ENCODE results near the gene VSIG10L. TPM values are rescaled to one million over a fixed set of nuclear protein-coding genes. Genes with fewer than 3 reads are reported as not detected.

The VSIG10L gene
- total RNA-seq, 1 donor from 2014 or later = 3.2 TPM

GRCh38 chr19:51320280-51320657 lies 21.7 kb downstream of the VSIG10L start:
- TF ChIP-seq CTCF (IDR thresholded peaks at IDR 0.05) = no peak
- Histone ChIP-seq H3K4me3 (no peak overlapping the region), H3K9me3 (no peaks in the 10 kb centered on the region), H3K27ac (no peak overlapping the region), H3K4me1 (no peaks in the 10 kb centered on the region), H3K36me3 (no peaks in the 10 kb centered on the region), H3K27me3 (ENCODE audit: low read depth) (peaks cover 13% of the 10 kb centered on the region)
- intact Hi-C loops (cut with DNase I) = no loop called here
- no peak for DNase-seq
- no peak for ATAC-seq

GRCh38 chr19:51319649-51320279 lies 22.2 kb downstream of the VSIG10L start:
- H3K27ac ChIP-seq = no peak overlapping the region
- no peak for DNase-seq
- H3K4me3 ChIP-seq = no peak overlapping the region
- no peak for TF ChIP-seq CTCF (IDR thresholded peaks at IDR 0.05)
- intact Hi-C loops (cut with DNase I) = no loop called here
- H3K9me3 ChIP-seq = no peaks in the 10 kb centered on the region
- peaks cover 13% of the 10 kb centered on the region for H3K27me3 ChIP-seq (ENCODE audit: low read depth)
- ATAC-seq = no peak
- H3K4me1 ChIP-seq = no peaks in the 10 kb centered on the region
- H3K36me3 ChIP-seq = no peaks in the 10 kb centered on the region

- TF ChIP-seq CTCF (IDR thresholded peaks at IDR 0.05) = no peak
- DNase-seq (no peak), ATAC-seq (no peak)
- no peaks in the 10 kb centered on the region for H3K36me3 ChIP-seq
- H3K27ac ChIP-seq = no peak overlapping the region
- intact Hi-C loops (cut with DNase I) = no loop called here
- no peak overlapping the region for H3K4me3 ChIP-seq
- peaks cover 7% of the 10 kb centered on the region for H3K27me3 ChIP-seq (ENCODE audit: low read depth)
- no peaks in the 10 kb centered on the region for H3K4me1 ChIP-seq
- H3K9me3 ChIP-seq = no peaks in the 10 kb centered on the region
These were observed 23.0 kb downstream of the VSIG10L start for GRCh38 chr19:51318687-51319648.

GRCh38 chr19:51317968-51318367 lies 24.0 kb downstream of the VSIG10L start:
- H3K4me3 ChIP-seq = no peak overlapping the region
- no peak overlapping the region for H3K27ac ChIP-seq
- no peaks in the 10 kb centered on the region for H3K27me3 ChIP-seq (ENCODE audit: low read depth)
- no peaks in the 10 kb centered on the region for H3K36me3 ChIP-seq
- no peaks in the 10 kb centered on the region for H3K4me1 ChIP-seq
- no peak for TF ChIP-seq CTCF (IDR thresholded peaks at IDR 0.05)
- DNase-seq (no peak), ATAC-seq (no peak)
- no peaks in the 10 kb centered on the region for H3K9me3 ChIP-seq
- intact Hi-C loops (cut with DNase I) = no loop called here

- ATAC-seq = no peak
- intact Hi-C loops (cut with DNase I) = no loop called here
- peaks cover 5% of the 10 kb centered on the region for H3K27me3 ChIP-seq (ENCODE audit: low read depth)
These were observed 24.6 kb downstream of the VSIG10L start for GRCh38 chr19:51317376-51317775.

More at GRCh38 chr19:51317376-51317775, 24.6 kb downstream of the VSIG10L start:
- DNase-seq = no peak
- no peaks in the 10 kb centered on the region for H3K36me3 ChIP-seq
- no peaks in the 10 kb centered on the region for H3K4me1 ChIP-seq
- no peak for TF ChIP-seq CTCF (IDR thresholded peaks at IDR 0.05)
- H3K4me3 ChIP-seq = no peak overlapping the region
- H3K9me3 ChIP-seq = no peaks in the 10 kb centered on the region
- H3K27ac ChIP-seq = no peak overlapping the region
